Stimulated activated CD4-positive, alpha-beta T cell treated with anti-CD3 and anti-CD28 coated beads, Interleukin-1b, Interleukin-23, amount 100 ng/mL, for 48 hours (primary cell): ENCODE results near the gene CXCR6.

Experiments used
- DNase-seq: peaks from one replicate; pipeline ENCODE4 v3.0.0-alpha.2; 2020

Gene CXCR6

DNA sequence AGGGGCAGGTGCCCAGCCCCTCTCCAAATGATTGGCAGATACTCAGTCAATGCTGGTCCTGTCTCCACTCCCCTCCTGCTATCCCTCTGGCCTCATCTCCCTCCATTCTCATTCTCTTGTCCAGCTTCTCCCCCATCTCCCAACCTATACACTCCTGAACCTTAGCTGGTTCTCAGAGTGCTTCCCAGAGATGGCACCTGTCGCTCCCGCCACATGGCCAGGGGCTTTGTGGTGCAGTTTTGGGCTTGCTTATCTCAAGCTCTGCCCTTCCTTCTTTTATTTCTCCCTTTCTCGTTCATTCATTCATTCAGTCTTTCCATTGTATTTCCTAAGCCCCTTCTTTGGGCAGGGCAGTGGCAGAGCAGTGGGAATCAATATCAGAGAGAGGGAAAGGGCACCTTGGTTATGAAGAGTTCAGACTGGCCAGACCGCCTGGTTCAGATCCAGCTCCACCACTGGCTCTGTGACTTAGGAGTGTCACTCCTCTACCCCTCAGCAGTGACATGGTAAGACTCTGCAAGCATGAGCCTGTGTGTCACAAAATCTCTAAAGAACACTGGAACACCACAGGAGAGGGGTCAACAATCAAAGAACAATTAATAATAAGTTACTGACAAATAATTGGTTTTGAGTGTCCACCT is 20.2 kb upstream of the CXCR6 start:
- no peak for DNase-seq

DNA sequence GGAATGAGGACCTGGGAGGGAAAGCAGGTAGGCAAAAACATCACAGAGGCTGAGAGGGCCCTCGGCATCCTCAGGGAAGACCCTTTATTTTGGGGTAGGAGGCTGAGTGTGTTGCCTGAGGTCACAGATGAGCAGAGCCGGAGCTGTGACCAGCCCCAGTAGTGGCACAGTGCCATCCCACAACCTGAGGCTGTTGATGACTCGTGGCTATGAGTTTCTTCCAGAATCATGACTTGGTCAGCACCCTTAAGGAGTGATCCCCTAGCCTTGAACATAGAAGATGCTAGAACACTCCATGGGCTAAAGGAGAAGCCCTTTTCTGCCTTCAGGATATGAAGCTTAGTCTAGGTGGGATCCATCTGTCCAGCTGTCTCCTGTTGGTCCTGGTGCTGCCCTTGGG is 19.5 kb upstream of the CXCR6 start:
- DNase-seq: no peak

GRCh38 chr3:45927881-45928280 is 15.4 kb upstream of the CXCR6 start:
- no peak for DNase-seq

DNA sequence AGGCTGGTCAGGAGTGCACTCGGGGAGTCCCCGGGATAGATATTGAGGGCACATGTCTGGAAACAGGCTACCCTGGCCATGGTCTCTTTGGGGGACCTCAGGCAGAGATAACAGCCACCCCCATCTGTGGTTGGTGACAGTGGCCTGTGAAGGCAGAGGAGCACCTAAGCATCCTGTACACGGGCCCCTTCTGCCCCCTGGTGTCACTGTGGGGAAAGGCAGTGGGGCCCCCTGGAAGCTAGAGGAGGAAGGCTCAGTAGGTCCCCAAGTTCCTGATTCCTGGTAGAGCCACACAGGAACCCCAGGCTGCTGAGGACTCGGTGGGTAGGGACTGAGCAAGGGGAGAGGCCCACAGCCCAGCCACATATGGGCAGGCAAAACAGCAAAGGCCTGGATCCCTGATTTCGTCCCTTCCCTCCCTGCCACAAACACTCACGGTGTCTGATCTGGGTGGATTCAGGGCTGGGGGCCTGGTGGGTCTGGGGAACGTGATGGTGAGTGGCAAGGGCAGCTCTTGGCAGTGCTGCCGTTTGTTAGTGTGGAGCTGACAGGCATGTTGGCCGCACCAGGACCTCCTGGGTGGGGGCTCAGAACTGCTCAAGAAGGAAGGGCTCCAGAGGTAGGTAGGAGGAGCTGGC is 14.1 kb upstream of the CXCR6 start:
- DNase-seq: peak; percentile 57

DNA sequence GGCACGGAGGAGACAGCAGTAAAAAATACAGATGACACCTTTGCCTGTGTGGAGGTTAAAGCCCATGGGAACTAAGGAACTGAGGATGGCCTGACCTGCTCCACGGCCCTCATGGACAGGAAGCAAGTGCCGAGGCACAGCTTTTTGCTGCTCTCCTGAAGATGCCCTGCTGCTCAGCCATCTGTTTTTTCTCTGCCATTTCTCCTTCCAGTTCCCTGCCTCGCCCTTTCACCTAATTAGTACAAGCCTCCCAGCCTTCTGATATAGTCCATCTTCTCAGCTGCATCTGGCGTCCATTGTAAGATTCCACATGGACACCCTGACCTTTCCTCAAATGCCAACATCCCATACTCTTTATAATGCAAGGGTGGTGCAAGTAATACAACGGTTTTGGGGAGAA is 11.8 kb upstream of the CXCR6 start:
- DNase-seq: no peak

DNA sequence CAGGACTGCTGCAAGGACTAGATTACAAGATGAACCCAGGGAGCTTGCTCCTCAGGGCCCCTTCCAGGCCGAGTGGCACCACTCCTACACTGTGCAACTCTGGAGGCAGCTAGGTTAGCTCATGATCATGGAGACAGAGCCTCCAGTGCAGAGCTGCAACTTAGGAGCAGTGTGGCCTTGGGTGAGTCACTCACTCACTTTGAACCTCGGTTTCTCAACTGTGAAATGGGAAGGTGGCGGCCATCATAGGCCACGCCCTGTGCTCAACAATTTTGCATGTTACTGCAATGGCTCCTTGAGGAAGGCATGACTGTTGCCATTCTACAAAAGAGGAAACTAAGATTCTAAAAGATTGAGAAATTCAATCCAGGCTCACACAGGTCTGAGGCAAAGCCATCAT is 11.2 kb upstream of the CXCR6 start:
- DNase-seq: no peak

- DNase-seq: no peak
Observed at GRCh38 chr3:45933591-45933990, 9.7 kb upstream of the CXCR6 start.

- DNase-seq: no peak
Observed at GRCh38 chr3:45936261-45936660, 7.0 kb upstream of the CXCR6 start.

DNA sequence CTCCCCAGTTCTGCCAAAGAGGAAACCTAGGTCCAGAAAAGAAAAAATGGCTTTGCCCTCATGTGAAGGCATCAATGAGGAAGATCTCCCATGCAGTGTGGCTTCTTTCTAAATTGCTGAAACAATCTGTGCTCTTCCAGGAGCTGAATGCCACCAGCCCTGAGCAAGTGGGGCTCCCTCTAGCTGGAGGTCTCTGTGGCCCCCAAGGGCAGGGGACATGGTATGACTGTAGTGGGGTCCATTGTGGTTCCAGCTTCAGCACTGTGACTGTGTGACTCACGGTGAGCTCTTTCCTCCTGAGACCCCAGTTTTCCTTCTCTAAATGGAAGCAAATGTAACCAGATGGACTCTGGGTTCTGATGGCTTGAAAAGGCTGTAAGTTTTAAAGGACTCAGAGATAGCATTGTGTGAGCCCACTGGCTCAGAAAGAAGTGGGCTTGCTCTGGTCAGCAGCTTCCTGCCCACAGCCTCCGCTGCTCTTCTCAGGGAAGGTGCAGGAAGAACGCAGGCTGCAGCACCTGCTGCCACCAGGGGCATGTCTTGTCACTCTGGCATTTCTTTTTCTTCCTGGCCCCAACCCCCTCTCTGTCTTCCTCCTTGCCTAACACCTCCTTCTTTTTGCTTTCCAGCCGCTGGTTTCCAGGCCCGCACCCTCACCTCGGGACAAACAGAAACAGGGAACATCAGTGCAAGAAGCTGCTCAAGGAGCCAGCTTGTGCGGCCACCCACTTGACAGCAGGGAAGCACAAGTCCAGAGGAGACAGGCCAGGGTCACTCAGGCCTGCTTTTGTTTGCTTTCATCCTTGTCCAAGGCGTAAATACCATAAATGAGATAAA is 5.8 kb upstream of the CXCR6 start:
- DNase-seq: no peak

DNA sequence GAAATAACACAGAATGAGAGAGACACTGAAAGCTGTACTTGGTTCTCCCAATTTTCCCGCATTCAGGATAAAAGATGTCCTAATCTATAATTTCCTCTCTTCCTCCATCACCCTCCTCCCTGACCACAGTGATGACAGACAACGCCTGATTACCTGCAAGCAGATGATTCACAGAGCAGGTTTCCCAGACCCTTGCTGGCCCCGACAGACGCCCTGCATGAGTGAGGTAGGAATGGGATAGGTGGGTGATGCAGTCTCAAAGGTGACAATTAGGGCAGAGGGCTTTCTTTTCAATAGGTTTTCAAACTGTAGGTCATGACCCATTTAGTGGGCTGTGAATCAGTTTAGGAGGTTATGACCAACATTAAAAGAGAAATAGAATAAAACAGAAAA is 5.2 kb upstream of the CXCR6 start:
- DNase-seq: no peak

DNA sequence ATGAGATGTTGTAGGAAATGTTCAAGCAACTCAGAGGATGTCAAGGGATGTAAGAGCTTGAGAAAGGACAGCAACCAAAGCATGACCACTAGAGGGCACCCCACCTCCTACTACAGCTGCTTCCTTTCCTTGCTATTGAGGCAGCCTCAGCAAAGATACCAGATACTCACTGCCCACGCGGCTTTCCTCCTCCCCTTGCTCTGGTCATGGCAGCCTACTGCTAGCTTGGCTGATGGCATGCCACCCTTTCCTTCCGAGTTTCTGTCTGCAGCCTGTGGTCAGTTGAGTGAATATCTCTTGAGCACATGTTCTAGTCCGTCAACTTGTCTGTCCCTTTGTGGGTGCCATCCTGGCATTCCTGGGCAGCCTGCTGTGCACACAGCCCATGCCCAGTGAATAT is 4.4 kb upstream of the CXCR6 start:
- peak; percentile 84 for DNase-seq

GRCh38 chr3:45939341-45939771 is 3.9 kb upstream of the CXCR6 start:
- no peak for DNase-seq

- DNase-seq: no peak
Observed at GRCh38 chr3:45940004-45940780, 3.1 kb upstream of the CXCR6 start.

GRCh38 chr3:45940781-45941365 is 2.4 kb upstream of the CXCR6 start:
- no peak for DNase-seq

DNA sequence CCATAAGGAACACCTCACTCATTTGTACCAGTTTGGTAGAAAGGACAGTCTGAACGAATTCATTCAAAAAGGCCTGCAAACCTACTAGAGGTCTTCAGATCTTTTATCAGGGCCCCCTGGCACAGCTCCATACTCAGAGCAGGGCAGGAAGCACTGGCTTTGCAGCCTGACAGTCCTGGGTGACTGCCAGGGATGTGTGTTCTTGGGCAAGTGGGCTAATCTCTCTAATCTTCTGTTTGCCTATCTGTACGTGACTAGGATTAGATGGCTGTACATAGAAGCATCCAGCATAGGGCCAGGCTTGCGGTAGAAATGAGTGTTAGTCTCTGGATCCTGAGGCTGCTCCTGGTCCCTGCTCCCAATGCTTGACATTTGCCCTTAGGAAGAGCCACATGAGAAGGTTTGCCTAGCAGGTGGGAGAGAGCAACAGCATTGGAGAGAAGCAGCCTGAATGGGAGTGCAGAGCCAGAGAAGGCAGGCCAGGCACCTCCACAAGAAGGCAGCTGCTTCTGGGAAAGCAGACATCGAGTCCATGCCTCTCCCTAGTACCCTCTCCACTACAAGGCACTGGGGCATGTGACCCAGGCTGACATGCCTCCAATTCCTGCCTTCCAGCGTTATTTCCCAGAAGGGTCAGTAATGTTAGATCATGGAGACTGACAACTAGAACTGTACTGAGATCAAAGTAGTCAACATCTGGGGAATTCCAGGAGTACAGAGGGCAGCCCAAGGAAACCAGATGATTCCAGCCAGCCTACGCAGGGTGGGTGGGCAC is 1.0 kb upstream of the CXCR6 start:
- DNase-seq: no peak

DNA sequence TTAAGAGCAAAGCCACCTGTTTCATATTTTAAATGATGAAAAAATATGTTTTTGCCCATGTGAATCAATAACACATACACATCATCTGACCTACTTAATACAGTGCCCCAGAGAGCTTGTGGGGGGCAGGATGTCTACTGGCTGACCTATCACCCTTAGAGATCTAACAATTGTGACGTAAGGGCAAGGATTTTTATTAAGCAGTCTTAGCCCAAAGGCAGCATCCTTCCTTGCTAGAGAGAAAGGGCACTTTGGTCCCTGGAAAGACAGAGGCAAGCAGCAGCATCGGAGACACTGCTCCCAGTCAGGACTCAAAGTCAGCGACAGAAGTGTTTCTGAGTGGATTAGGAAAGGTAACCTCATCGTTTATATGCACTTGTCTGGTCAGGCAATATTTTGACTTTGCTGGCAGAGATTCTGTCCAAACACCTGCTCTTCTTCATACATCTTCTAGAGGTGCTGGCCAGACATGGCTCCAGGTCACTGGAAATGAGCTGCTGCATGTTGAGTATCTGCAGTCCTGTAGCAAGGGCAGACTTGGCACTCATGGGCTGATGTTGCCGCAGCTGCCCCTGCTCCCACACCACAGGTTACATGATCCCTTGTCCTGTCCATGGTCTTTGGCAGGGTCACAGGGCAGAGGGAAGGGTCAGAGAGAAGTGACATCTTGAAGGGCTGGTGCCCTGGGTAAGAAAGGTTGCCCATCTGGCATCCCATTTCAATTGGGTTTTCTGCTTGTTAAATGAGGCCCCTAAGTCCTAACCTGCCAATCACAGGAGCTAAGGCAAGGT is 1.8 kb downstream of the CXCR6 start:
- DNase-seq: no peak

DNA sequence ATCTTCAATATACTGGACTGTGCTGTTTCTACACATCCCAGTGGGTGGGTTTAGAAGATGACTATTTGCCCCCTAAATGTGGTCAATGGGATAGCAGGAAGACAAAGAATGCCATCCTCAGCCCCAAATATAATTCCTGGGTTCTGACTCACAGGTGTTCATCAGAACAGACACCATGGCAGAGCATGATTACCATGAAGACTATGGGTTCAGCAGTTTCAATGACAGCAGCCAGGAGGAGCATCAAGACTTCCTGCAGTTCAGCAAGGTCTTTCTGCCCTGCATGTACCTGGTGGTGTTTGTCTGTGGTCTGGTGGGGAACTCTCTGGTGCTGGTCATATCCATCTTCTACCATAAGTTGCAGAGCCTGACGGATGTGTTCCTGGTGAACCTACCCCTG is 3.0 kb downstream of the CXCR6 start:
- no peak for DNase-seq

DNA sequence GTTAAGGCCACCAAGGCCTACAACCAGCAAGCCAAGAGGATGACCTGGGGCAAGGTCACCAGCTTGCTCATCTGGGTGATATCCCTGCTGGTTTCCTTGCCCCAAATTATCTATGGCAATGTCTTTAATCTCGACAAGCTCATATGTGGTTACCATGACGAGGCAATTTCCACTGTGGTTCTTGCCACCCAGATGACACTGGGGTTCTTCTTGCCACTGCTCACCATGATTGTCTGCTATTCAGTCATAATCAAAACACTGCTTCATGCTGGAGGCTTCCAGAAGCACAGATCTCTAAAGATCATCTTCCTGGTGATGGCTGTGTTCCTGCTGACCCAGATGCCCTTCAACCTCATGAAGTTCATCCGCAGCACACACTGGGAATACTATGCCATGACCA is 3.6 kb downstream of the CXCR6 start:
- no peak for DNase-seq

- no peak for DNase-seq
Observed at GRCh38 chr3:45947361-45947760, 4.1 kb downstream of the CXCR6 start.

- DNase-seq: no peak
Observed at GRCh38 chr3:45948311-45948781, 5.1 kb downstream of the CXCR6 start.

GRCh38 chr3:45948881-45949280 is 5.6 kb downstream of the CXCR6 start:
- DNase-seq: no peak
